OCI-LY7 (cell line): ENCODE results near the gene BICC1. TPM values are rescaled to one million over a fixed set of nuclear protein-coding genes. Genes with fewer than 3 reads are reported as not detected.

Experiments
- BruUV-seq: library from RNA; stranded (reverse); fragments of 400-500 nt; replicated peaks from 2 replicates; lab custom pipeline; 2021; lab: Mats Ljungman, UMichigan
- CTCF ChIA-PET: fragments of 300-600 bp; sonication (Branson Sonifier 250); formaldehyde crosslinking; loops from one replicate; lab custom pipeline; 2022; ENCODE audit warnings: antibody characterized with exemption; ENCODE audit not compliant: unreplicated experiment; lab: Charles Lee
- POLR2A ChIA-PET: fragments of 300-600 bp; sonication (Branson Sonifier 250); formaldehyde crosslinking; loops from one replicate; lab custom pipeline; 2022; ENCODE audit warnings: antibody characterized with exemption; lab: Charles Lee
- DNase-seq: peaks from one replicate; pipeline ENCODE4 v3.0.0-alpha.2; 2015; ENCODE audit warnings: low spot score
- H2AFZ ChIP-seq: fragments of 200-600 bp; sonication (generic), shearing (Covaris generic); 2 replicates; pipeline ENCODE4 v1.6.1; 2014; ENCODE audit warnings: mild to moderate bottlenecking, antibody characterized with exemption, low read length, moderate library complexity
- H3K27ac ChIP-seq: fragments of 200-600 bp; sonication (generic); 2 replicates; pipeline ENCODE4 v1.5.1; 2014; ENCODE audit warnings: mixed run types, low read depth, mild to moderate bottlenecking, moderate library complexity, low read length, inconsistent platforms; ENCODE audit not compliant: poor library complexity, severe bottlenecking
- H3K36me3 ChIP-seq: fragments of 200-600 bp; sonication (generic); 2 replicates; pipeline ENCODE4 v1.6.1; 2014; ENCODE audit warnings: mild to moderate bottlenecking, antibody characterized with exemption, low read length, moderate library complexity, mixed read lengths; ENCODE audit not compliant: insufficient read depth
- H3K4me1 ChIP-seq: fragments of 200-600 bp; sonication (generic); 2 replicates; pipeline ENCODE4 v1.5.1; 2014; ENCODE audit warnings: mild to moderate bottlenecking, low read length; ENCODE audit not compliant: insufficient read depth, poor library complexity, severe bottlenecking
- H3K4me2 ChIP-seq: fragments of 200-600 bp; sonication (generic); 2 replicates; pipeline ENCODE4 v1.6.1; 2014; ENCODE audit warnings: mild to moderate bottlenecking, low read length
- H3K4me3 ChIP-seq: fragments of 200-600 bp; sonication (generic); 2 replicates; pipeline ENCODE4 v1.5.1; 2014; ENCODE audit warnings: mild to moderate bottlenecking, low read depth, low read length; ENCODE audit not compliant: poor library complexity, severe bottlenecking
- H3K79me2 ChIP-seq: fragments of 200-600 bp; sonication (generic); 2 replicates; pipeline ENCODE4 v1.6.1; 2016; ENCODE audit warnings: low read depth, mild to moderate bottlenecking, low read length, moderate library complexity, mixed read lengths; ENCODE audit not compliant: insufficient read depth
- H3K9me2 ChIP-seq: fragments of 200-600 bp; sonication (generic); 2 replicates; pipeline ENCODE4 v1.6.1; 2016; ENCODE audit warnings: mild to moderate bottlenecking, low read length, mixed read lengths; ENCODE audit not compliant: insufficient read depth
- H3K9me3 ChIP-seq: fragments of 200-600 bp; sonication (generic); 2 replicates; pipeline ENCODE4 v1.6.1; 2014; ENCODE audit warnings: mild to moderate bottlenecking, mixed run types, low read length, mixed read lengths
- H4K20me1 ChIP-seq: fragments of 200-600 bp; sonication (generic); 2 replicates; pipeline ENCODE4 v1.6.1; 2014; ENCODE audit warnings: mild to moderate bottlenecking, antibody characterized with exemption, low read length, moderate library complexity, mixed read lengths; ENCODE audit not compliant: insufficient read depth
- CTCF ChIP-seq: fragments of 200-600 bp; sonication (generic); conservative IDR thresholded peaks from 2 replicates; pipeline ENCODE4 v1.5.1; 2014; ENCODE audit warnings: mild to moderate bottlenecking, antibody characterized with exemption, low read length, moderate library complexity, mixed read lengths
- EZH2phosphoT487 ChIP-seq: fragments of 200-600 bp; sonication (generic); IDR thresholded peaks from 2 replicates; pipeline ENCODE4 v1.6.1; 2018; ENCODE audit warnings: low read depth, borderline replicate concordance, mild to moderate bottlenecking, mixed run types, antibody characterized with exemption, low read length, moderate library complexity, mixed read lengths
- intact Hi-C: fragments of 100-400 bp; cut with micrococcal nuclease; formaldehyde crosslinking; loops from one replicate; pipeline ENCODE4 v1.10.0; 2022; ENCODE audit not compliant: unreplicated experiment
- total RNA-seq, 2 experiments: library from RNA; depleted of rRNA in 1 of 2; stranded (reverse); fragments of >200 nt in 1 of 2; shearing (Covaris generic) in 1 of 2; gene quantifications; 2 replicates each; pipeline ENCODE4 v1.2.3, GENCODE V29; 2014 to 2022

Gene BICC1
- total RNA-seq, 2 experiments from 2014 or later, result not detected

GRCh38 chr10:58691528-58691927 is 178.9 kb downstream of the BICC1 start:
- intact Hi-C loops, result no loop called here
- BruUV-seq, result no TSS peak

GRCh38 chr10:58693919-58694318 is 181.2 kb downstream of the BICC1 start:
- intact Hi-C loops, result no loop called here
- no peaks in the 10 kb centered on the region for H3K36me3 ChIP-seq
- H4K20me1 ChIP-seq, result no peaks in the 10 kb centered on the region
- H3K27ac ChIP-seq, result no peak overlapping the region
- BruUV-seq, result no TSS peak
- no peaks in the 10 kb centered on the region for H3K4me1 ChIP-seq
- no peak overlapping the region for H3K4me2 ChIP-seq
- H3K9me3 ChIP-seq, result no peaks in the 10 kb centered on the region
- H3K9me2 ChIP-seq, result no peaks in the 10 kb centered on the region
- no peaks in the 10 kb centered on the region for H3K79me2 ChIP-seq
- TF ChIP-seq EZH2phosphoT487, result no peak
- no peak for TF ChIP-seq CTCF
- ChIA-PET POLR2A (no interaction called here), CTCF (no interaction called here)
- H3K4me3 ChIP-seq, result no peak overlapping the region
- H2AFZ ChIP-seq, result no peak overlapping the region
- no peak for DNase-seq

More at GRCh38 chr10:58691528-58691927, 178.9 kb downstream of the BICC1 start:
- ChIA-PET CTCF (no interaction called here), POLR2A (no interaction called here)
- H3K4me3 ChIP-seq, result no peak overlapping the region
- no peaks in the 10 kb centered on the region for H3K9me2 ChIP-seq
- H3K4me2 ChIP-seq, result no peak overlapping the region
- H3K4me1 ChIP-seq, result no peaks in the 10 kb centered on the region
- no peak overlapping the region for H2AFZ ChIP-seq
- no peaks in the 10 kb centered on the region for H3K79me2 ChIP-seq
- no peak for TF ChIP-seq CTCF
- TF ChIP-seq EZH2phosphoT487, result no peak
- H3K27ac ChIP-seq, result no peak overlapping the region
- DNase-seq, result no peak
- no peaks in the 10 kb centered on the region for H3K9me3 ChIP-seq
- H3K36me3 ChIP-seq, result no peaks in the 10 kb centered on the region
- H4K20me1 ChIP-seq, result no peaks in the 10 kb centered on the region

GRCh38 chr10:58695022-58695421 is 182.3 kb downstream of the BICC1 start:
- H3K9me2 ChIP-seq, result no peaks in the 10 kb centered on the region
- DNase-seq, result no peak
- H3K27ac ChIP-seq, result no peak overlapping the region
- ChIA-PET POLR2A (no interaction called here), CTCF (no interaction called here)
- no peak overlapping the region for H2AFZ ChIP-seq
- H3K79me2 ChIP-seq, result no peaks in the 10 kb centered on the region
- H3K36me3 ChIP-seq, result no peaks in the 10 kb centered on the region
- no TSS peak for BruUV-seq
- intact Hi-C loops, result no loop called here
- H3K9me3 ChIP-seq, result no peaks in the 10 kb centered on the region
- H3K4me2 ChIP-seq, result no peak overlapping the region
- no peak overlapping the region for H3K4me3 ChIP-seq
- no peak for TF ChIP-seq EZH2phosphoT487
- no peak for TF ChIP-seq CTCF
- H3K4me1 ChIP-seq, result no peaks in the 10 kb centered on the region
- no peaks in the 10 kb centered on the region for H4K20me1 ChIP-seq
